Heart right ventricle (tissue), 16 donors: Measurements from ENCODE around the gene MTG2. TPM values are rescaled to one million over a fixed set of nuclear protein-coding genes. Genes with fewer than 3 reads are reported as not detected.

Source experiments
- ATAC-seq, 8 donors: fragments of 200-7000 bp; cut with Tn5 transposase; one replicate each; pipeline ENCODE4 v1.9.1; 2020; ENCODE audit warnings: mild to moderate bottlenecking in 8 of 8, moderate library complexity in 8 of 8, moderate number of reproducible peaks in 1 of 8
- DNase-seq, 2 donors: peaks; one replicate each; pipeline ENCODE4 v3.0.0-alpha.2; 2020
- H3K27ac ChIP-seq, 10 donors: fragments of 200-600 bp; sonication (generic) in 2 of 10; one replicate each; pipeline versions ENCODE4 v1.5.0 to v1.8.0; 2020 to 2022; ENCODE audit warnings: mild to moderate bottlenecking in 3 of 10
- H3K27me3 ChIP-seq, 7 donors: fragments of 200-600 bp; one replicate each; pipeline ENCODE4 v1.8.0; 2021 to 2022; ENCODE audit warnings: mild to moderate bottlenecking in 2 of 7
- H3K36me3 ChIP-seq, 9 donors: fragments of 200-600 bp; sonication (generic) in 1 of 9; one replicate each; pipeline versions ENCODE4 v1.5.0 to v1.8.0; 2020 to 2022; ENCODE audit warnings: mild to moderate bottlenecking in 2 of 9
- H3K4me1 ChIP-seq, 9 donors: fragments of 200-600 bp; sonication (generic) in 1 of 9; one replicate each; pipeline versions ENCODE4 v1.5.0 to v1.8.0; 2020 to 2022; ENCODE audit warnings: mild to moderate bottlenecking in 4 of 9
- H3K4me3 ChIP-seq, 10 donors: fragments of 200-600 bp; sonication (generic) in 2 of 10; one replicate each; pipeline versions ENCODE4 v1.5.0 to v1.8.0; 2020 to 2022; ENCODE audit warnings: mild to moderate bottlenecking in 7 of 10, moderate library complexity in 2 of 10
- H3K9me3 ChIP-seq, 11 donors: fragments of 200-600 bp in 10 of 11; sonication (generic) in 2 of 11; one replicate each; pipeline versions ENCODE4 v1.5.0 to v1.8.0; 2013 to 2022; ENCODE audit warnings: mild to moderate bottlenecking in 2 of 11, control low read depth in 1 of 11, moderate library complexity in 1 of 11
- CTCF ChIP-seq, 9 donors: fragments of 200-600 bp; sonication (generic) in 2 of 9; IDR thresholded peaks; one replicate each; pipeline versions ENCODE4 v1.5.0 to v1.8.0; 2021 to 2022; ENCODE audit warnings: antibody characterized with exemption in 9 of 9, mild to moderate bottlenecking in 5 of 9, moderate library complexity in 1 of 9
- WGBS, 2 donors: extraction: QIAGEN DNeasy Blood & Tissue Kit; methylation state at CpG; one replicate each; pipeline ENCODE4 v1.1.7; 2013; ENCODE audit warnings: inconsistent platforms in 1 of 2; 5-methylcytosine and 5-hydroxymethylcytosine counted together
- intact Hi-C, 10 donors: fragments of 100-400 bp; cut with DNase I; formaldehyde crosslinking; loops; one replicate each; pipeline versions ENCODE4 v1.11.1 to v1.14.2; 2022
- polyA plus RNA-seq, 2 donors: library from polyadenylated mRNA; stranded (reverse); fragments of 200-250 nt; gene quantifications; one replicate each; pipeline ENCODE4 v1.2.3, GENCODE V29; 2013
- total RNA-seq, 10 donors: library from RNA; stranded (reverse); fragmentation: NEBNext Ultra II Directional in 3 of 10; extraction: Animal tissue kit (Norgen Biotek cat#: 25700) in 3 of 10; gene quantifications; one replicate each; pipeline versions ENCODE4 v1.2.1 to v1.2.4, GENCODE V29; 2021 to 2023
- donor health status: Arrhythmogenic right ventricular cardiomyopathy.
- donor health status: ischemic (EF 13 %, LVEDD 7.1; RV severe dilation, severe dysfunction).
- donor health status: healthy with polysubstance abuse.
- donor health status: DM: no; HTN: yes; CAD: no.
- donor health status: DM: no; HTN: no; CAD: no.
- donor health status: ischemic (EF 25% LVEDD 6.9; RV normal size, moderate dysfunction).
- donor health status: ischemic (EF 25% LVEDD 5.7; RV mildly dilated, moderate dysfunction).
- donor health status: healthy.
- donor health status: DM: yes; HTN: yes; CAD: no.
- donor health status: Ischemic cardiomyopathy.
- donor health status: ischemic (EF 35%, LVEDD 5.7; RV mildly dilated, moderate dysfunction).
- donor health status: nonischemic (EF 11% LVEDD 7.7; RV severe dilation, severe dysfunction).
- donor health status: DM: yes; HTN: yes; CAD: no.
- donor health status: PGD.
- donor health status: ischemic (EF 29% LVEDD 5.4; RV normal size, mild dysfunction).
- donor health status: nonischemic (EF 23%, LVEDD 6.1; RV moderate dilation, normal function).

Gene MTG2
- total and polyA plus RNA-seq, 12 donors: 21.5 to 55.5 (median 28.2) TPM

- 86 to 90% methylated on average over 23 of the region's 23 CpGs for WGBS, 2 donors
- Histone ChIP-seq H3K36me3 (peaks cover 0 to 19% (median 0%) of the 10 kb centered on the region in 9 donors), H3K4me1 (peaks cover 4 to 35% (median 27%) of the 10 kb centered on the region in 9 donors), H3K27me3 (no peaks in the 10 kb centered on the region), H3K4me3 (no peak overlapping the region), H3K27ac (no peak overlapping the region), H3K9me3 (peaks cover 0 to 8% (median 0%) of the 10 kb centered on the region in 11 donors)
- ATAC-seq (no peak), DNase-seq (no peak)
- intact Hi-C loops: loop anchor here in 2 of 10 donors (5.0 kb wide), 1 partner anchor 140 kb away; no protein-coding TSS in a partner anchor
- no peak for TF ChIP-seq CTCF (IDR thresholded peaks at IDR 0.05)
Measured at GRCh38 chr20:62151835-62152364, 30.9 kb upstream of the MTG2 start.

GRCh38 chr20:62155428-62156253, 27.2 kb upstream of the MTG2 start:
- Histone ChIP-seq H3K4me1 (peaks cover 5 to 21% (median 14%) of the 10 kb centered on the region in 9 donors), H3K27ac (no peak overlapping the region), H3K9me3 (peaks cover 0 to 8% (median 0%) of the 10 kb centered on the region in 11 donors), H3K4me3 (no peak overlapping the region), H3K27me3 (no peaks in the 10 kb centered on the region), H3K36me3 (peaks cover 0 to 31% (median 0%) of the 10 kb centered on the region in 9 donors)
- DNase-seq (no peak), ATAC-seq (no peak)
- TF ChIP-seq CTCF (IDR thresholded peaks at IDR 0.05): no peak
- WGBS, 2 donors: 93 to 94% methylated on average over 29 of the region's 29 CpGs
- intact Hi-C loops: loop anchor here in 3 of 10 donors (5.0 kb wide), 1 partner anchor 143 kb away; no protein-coding TSS in a partner anchor

GRCh38 chr20:62156254-62156556, 26.6 kb upstream of the MTG2 start:
- peaks cover 0 to 37% (median 5%) of the 10 kb centered on the region in 9 donors for H3K36me3 ChIP-seq

More at GRCh38 chr20:62156254-62156556, 26.6 kb upstream of the MTG2 start:
- Histone ChIP-seq H3K4me1 (peaks cover 5 to 16% (median 10%) of the 10 kb centered on the region in 9 donors), H3K4me3 (no peak overlapping the region), H3K9me3 (peaks cover 0 to 8% (median 0%) of the 10 kb centered on the region in 11 donors), H3K27me3 (no peaks in the 10 kb centered on the region), H3K27ac (no peak overlapping the region)
- 90 to 93% methylated on average over 3 of the region's 3 CpGs for WGBS, 2 donors
- no peak for DNase-seq
- ATAC-seq: no peak
- TF ChIP-seq CTCF (IDR thresholded peaks at IDR 0.05): no peak
- intact Hi-C loops: loop anchor here in 3 of 10 donors (5.0 kb wide), 1 partner anchor 144 kb away; no protein-coding TSS in a partner anchor
